HepG2 (cell line): ENCODE data around the gene RAD51. TPM values are rescaled to one million over a fixed set of nuclear protein-coding genes. Genes with fewer than 3 reads are reported as not detected.

Source experiments
- ATF7 ChIP-seq, 2 experiments: fragments of 450-650 bp in 1 of 2; sonication (generic) in 1 of 2; formaldehyde crosslinking in 1 of 2; IDR thresholded peaks; 2 replicates each; pipeline versions ENCODE4 v1.4.0 to v1.6.1; 2016 to 2020; ENCODE audit warnings: antibody characterized with exemption in 1 of 2, mild to moderate bottlenecking in 1 of 2, missing genetic modification reagents in 1 of 2
- BRD4 ChIP-seq: sonication (generic); formaldehyde crosslinking; IDR thresholded peaks from 2 replicates; pipeline ENCODE4 v1.4.0; 2020; ENCODE audit warnings: missing genetic modification reagents
- CBX2 ChIP-seq, 2 experiments: fragments of 200-600 bp in 1 of 2; sonication (generic); formaldehyde crosslinking in 1 of 2; IDR thresholded peaks; 2 replicates each; pipeline versions ENCODE4 v1.7.0 to v1.8.1; 2018 to 2022; ENCODE audit warnings: low read depth in 2 of 2, low read length in 1 of 2, mild to moderate bottlenecking in 1 of 2, missing genetic modification reagents in 1 of 2
- CBX5 ChIP-seq: sonication (generic); formaldehyde crosslinking; IDR thresholded peaks from 2 replicates; pipeline ENCODE4 v1.4.0; 2020; ENCODE audit warnings: missing genetic modification reagents, borderline replicate concordance
- CENPT ChIP-seq: sonication (generic); formaldehyde crosslinking; IDR thresholded peaks from 2 replicates; pipeline ENCODE4 v1.8.0; 2022; ENCODE audit warnings: low read depth, mild to moderate bottlenecking, moderate library complexity, missing genetic modification reagents
- FLYWCH1 ChIP-seq: sonication (generic); formaldehyde crosslinking; IDR thresholded peaks from 2 replicates; pipeline ENCODE4 v1.8.1; 2023; ENCODE audit warnings: mild to moderate bottlenecking, missing genetic modification reagents
- HNRNPLL ChIP-seq: fragments of 200-400 bp; formaldehyde crosslinking; IDR thresholded peaks from 2 replicates; pipeline ENCODE4 v1.6.1; 2017; ENCODE audit warnings: mild to moderate bottlenecking, low read depth, low read length; ENCODE audit not compliant: poor library complexity, severe bottlenecking
- MAFK ChIP-seq, 2 experiments: IDR thresholded peaks in 1 of 2; conservative IDR thresholded peaks in 1 of 2; 2 replicates each; pipeline ENCODE4 v1.6.1; 2011; ENCODE audit warnings: improper control_type of control experiment in 2 of 2, low read length in 2 of 2
- MTF1 ChIP-seq: sonication (generic); formaldehyde crosslinking; IDR thresholded peaks from 2 replicates; pipeline ENCODE4 v1.5.0; 2020; ENCODE audit warnings: missing genetic modification reagents
- NR2F1 ChIP-seq, 2 experiments: fragments of 450-650 bp in 1 of 2; formaldehyde crosslinking in 1 of 2; IDR thresholded peaks; 2 replicates each; pipeline versions ENCODE4 v1.5.0 to v1.6.1; 2016 to 2020; ENCODE audit warnings: mild to moderate bottlenecking in 1 of 2, missing compliant biosample characterization in 1 of 2, missing genetic modification reagents in 1 of 2, moderate library complexity in 1 of 2
- SRY ChIP-seq: sonication (generic); formaldehyde crosslinking; IDR thresholded peaks from 2 replicates; pipeline ENCODE4 v1.8.0; 2022; ENCODE audit warnings: mild to moderate bottlenecking, missing genetic modification reagents
- ZBTB20 ChIP-seq: sonication (generic); formaldehyde crosslinking; IDR thresholded peaks from 2 replicates; pipeline ENCODE4 v1.8.1; 2023; ENCODE audit warnings: missing genetic modification reagents, low read depth, mild to moderate bottlenecking, borderline replicate concordance
- ZBTB42 ChIP-seq: sonication (generic); formaldehyde crosslinking; IDR thresholded peaks from 2 replicates; pipeline ENCODE4 v1.5.0; 2020; ENCODE audit warnings: mild to moderate bottlenecking, missing genetic modification reagents
- ZNF136 ChIP-seq: sonication (generic); formaldehyde crosslinking; IDR thresholded peaks from 2 replicates; pipeline ENCODE4 v1.8.1; 2022; ENCODE audit warnings: low read depth, mild to moderate bottlenecking, moderate library complexity, missing genetic modification reagents
- ZNF180 ChIP-seq: sonication (generic); formaldehyde crosslinking; IDR thresholded peaks from 2 replicates; pipeline ENCODE4 v1.4.0; 2020; ENCODE audit warnings: low read depth, missing genetic modification reagents, borderline replicate concordance
- ZNF205 ChIP-seq: IDR thresholded peaks from 2 replicates; pipeline ENCODE4 v1.6.1; 2018; ENCODE audit warnings: missing biosample characterization, missing genetic modification reagents
- ZNF256 ChIP-seq: sonication (generic); formaldehyde crosslinking; conservative IDR thresholded peaks from 2 replicates; pipeline ENCODE4 v1.4.0; 2020; ENCODE audit warnings: missing genetic modification reagents
- ZNF33B ChIP-seq: sonication (generic); formaldehyde crosslinking; IDR thresholded peaks from 2 replicates; pipeline ENCODE4 v1.5.1; 2020; ENCODE audit warnings: mild to moderate bottlenecking, missing genetic modification reagents
- ZNF34 ChIP-seq: sonication (generic); formaldehyde crosslinking; IDR thresholded peaks from 2 replicates; pipeline ENCODE4 v1.4.0; 2020; ENCODE audit warnings: mild to moderate bottlenecking, missing genetic modification reagents, borderline replicate concordance
- ZNF530 ChIP-seq: sonication (generic); formaldehyde crosslinking; IDR thresholded peaks from 2 replicates; pipeline ENCODE4 v1.5.0; 2020; ENCODE audit warnings: low read depth, mild to moderate bottlenecking, missing genetic modification reagents
- ZSCAN31 ChIP-seq: sonication (generic); formaldehyde crosslinking; IDR thresholded peaks from 2 replicates; pipeline ENCODE4 v1.5.0; 2020; ENCODE audit warnings: low read depth, mild to moderate bottlenecking, missing genetic modification reagents
- polyA plus RNA-seq, 8 experiments: library from polyadenylated mRNA; depleted of rRNA in 3 of 8; stranded (reverse) in 7 of 8; unstranded in 1 of 8; fragments of >200 nt; fragmentation: Illumina TruSeq in 4 of 8; extraction: Trizol in 4 of 8; gene quantifications; 2 replicates each; pipeline versions ENCODE4 v1.2.1 to v1.2.3, GENCODE V29; 2011 to 2016; ENCODE audit warnings: low read depth in 4 of 8, missing spikeins in 1 of 8, mixed read lengths in 1 of 8; ENCODE audit not compliant: insufficient read depth in 1 of 8
- total RNA-seq, 5 experiments: library from RNA; depleted of rRNA; stranded (reverse); fragments of >200 nt; fragmentation: Illumina TruSeq; extraction: Trizol; gene quantifications; 2 replicates each; pipeline ENCODE4 v1.2.3, GENCODE V29; 2016; ENCODE audit warnings: low read depth in 1 of 5
- TF ChIP-seq, protein P1 (sequence below): sonication (generic); formaldehyde crosslinking; IDR thresholded peaks from 2 replicates; pipeline ENCODE4 v1.4.0; 2020; ENCODE audit warnings: missing genetic modification reagents
- TF ChIP-seq, protein P2 (sequence below): fragments of 450-650 bp; IDR thresholded peaks from 2 replicates; pipeline ENCODE4 v1.6.1; 2016
- TF ChIP-seq, protein P3 (sequence below): sonication (generic); formaldehyde crosslinking; IDR thresholded peaks from 2 replicates; pipeline ENCODE4 v1.8.0; 2022; ENCODE audit warnings: missing genetic modification reagents, mild to moderate bottlenecking, inconsistent platforms, borderline replicate concordance

The RAD51 gene
- total and polyA plus RNA-seq, 2 of the 13 experiments (the other 11 are each of a cell fraction or from before 2014, with no cell fraction given), result 8.5 to 12.8 TPM

DNA sequence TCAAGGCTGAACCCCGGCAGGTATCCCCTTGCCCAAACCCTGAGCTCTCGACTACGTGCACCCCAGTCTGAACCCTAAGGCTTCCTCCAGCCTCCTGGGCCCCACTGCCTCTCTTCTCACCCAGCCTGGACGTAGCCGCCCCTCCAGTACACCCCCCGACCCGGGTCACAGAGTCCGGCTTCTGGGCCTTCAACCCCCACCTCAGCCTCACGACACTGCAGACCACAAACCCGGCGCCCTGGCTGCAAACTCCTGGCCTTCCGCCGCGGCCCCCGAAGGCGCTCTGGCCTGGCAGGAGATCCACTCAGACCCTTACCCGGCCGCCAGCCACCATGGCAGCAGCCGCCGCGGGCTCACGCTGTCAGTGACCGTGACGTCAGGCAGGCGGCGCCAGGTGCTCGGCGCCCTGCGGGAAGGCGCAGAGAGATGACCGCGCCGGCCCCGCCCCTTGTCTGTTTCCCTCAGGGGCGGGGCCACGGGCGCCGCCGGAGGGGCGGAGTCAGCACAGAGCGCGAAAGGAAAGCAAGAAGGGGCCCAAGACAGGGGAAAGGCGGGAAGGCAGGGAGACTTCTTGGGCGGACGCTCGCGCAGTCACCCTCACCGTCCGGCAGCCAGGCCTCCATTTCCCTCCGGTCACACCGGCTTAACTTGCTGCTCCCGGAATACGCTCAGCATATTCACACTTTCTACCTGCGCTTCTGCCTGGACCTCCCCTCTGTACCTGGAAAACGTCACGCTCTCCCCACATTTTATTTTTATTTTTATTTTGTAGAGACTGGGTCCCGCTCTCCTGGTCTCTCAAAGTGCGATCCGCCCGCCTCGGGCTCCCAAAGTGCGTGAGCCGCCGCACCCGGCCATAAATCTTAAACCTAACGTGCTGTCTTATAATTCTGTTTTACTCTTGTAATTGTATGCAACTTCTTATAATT is 60.2 kb downstream of the RAD51 start, which contains the start of gene RMDN3 (continued):
- TF ChIP-seq, protein P1, sequence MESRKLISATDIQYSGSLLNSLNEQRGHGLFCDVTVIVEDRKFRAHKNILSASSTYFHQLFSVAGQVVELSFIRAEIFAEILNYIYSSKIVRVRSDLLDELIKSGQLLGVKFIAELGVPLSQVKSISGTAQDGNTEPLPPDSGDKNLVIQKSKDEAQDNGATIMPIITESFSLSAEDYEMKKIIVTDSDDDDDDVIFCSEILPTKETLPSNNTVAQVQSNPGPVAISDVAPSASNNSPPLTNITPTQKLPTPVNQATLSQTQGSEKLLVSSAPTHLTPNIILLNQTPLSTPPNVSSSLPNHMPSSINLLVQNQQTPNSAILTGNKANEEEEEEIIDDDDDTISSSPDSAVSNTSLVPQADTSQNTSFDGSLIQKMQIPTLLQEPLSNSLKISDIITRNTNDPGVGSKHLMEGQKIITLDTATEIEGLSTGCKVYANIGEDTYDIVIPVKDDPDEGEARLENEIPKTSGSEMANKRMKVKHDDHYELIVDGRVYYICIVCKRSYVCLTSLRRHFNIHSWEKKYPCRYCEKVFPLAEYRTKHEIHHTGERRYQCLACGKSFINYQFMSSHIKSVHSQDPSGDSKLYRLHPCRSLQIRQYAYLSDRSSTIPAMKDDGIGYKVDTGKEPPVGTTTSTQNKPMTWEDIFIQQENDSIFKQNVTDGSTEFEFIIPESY (CRISPR knock-in tag), result no peak
- TF ChIP-seq BRD4 (0 out of 2 replicates have a peak, but pooled peaks have one; percentile 42), ZNF180 (CRISPR knock-in tag) (no peak), NR2F1 (CRISPR knock-in tag; IDR thresholded peaks at IDR 0.05) (no peak), ZBTB20 (CRISPR knock-in tag) (no peak), SRY (CRISPR knock-in tag) (no peak; the same call in 1 of the 2 replicates), CENPT (CRISPR knock-in tag) (no peak; the same call in 1 of the 2 replicates), ZNF205 (peak; percentile 48; the same call in 1 of the 2 replicates), ZNF33B (CRISPR knock-in tag) (no peak), ZSCAN31 (no peak; the same call in 1 of the 2 replicates), MTF1 (no peak), ZNF136 (CRISPR knock-in tag) (no peak), ATF7 (IDR thresholded peaks at IDR 0.05) (peak; percentile 39; the same call in 1 of the 2 replicates), ATF7 (CRISPR knock-in tag; IDR thresholded peaks at IDR 0.05) (peak; percentile 72; the same call in 1 of the 2 replicates), ZNF34 (CRISPR knock-in tag) (peak; percentile 78; the same call in 1 of the 2 replicates), MAFK (conservative IDR thresholded peaks at IDR 0.05 in 1 of 2, IDR thresholded peaks at IDR 0.05 in 1 of 2; ENCODE audit: low read length in 2 of 2) (no peak), FLYWCH1 (CRISPR knock-in tag) (no peak), HNRNPLL (peak; percentile 7), ZBTB42 (CRISPR knock-in tag) (no peak), CBX5 (CRISPR knock-in tag) (no peak), ZNF530 (CRISPR knock-in tag) (no peak), CBX2 (IDR thresholded peaks at IDR 0.05; ENCODE audit: low read depth, low read length) (no peak), CBX2 (CRISPR knock-in tag; IDR thresholded peaks at IDR 0.05; ENCODE audit: low read depth) (no peak), ZNF256 (CRISPR knock-in tag) (no peak; the same call in 1 of the 2 replicates)
- TF ChIP-seq, protein P2, sequence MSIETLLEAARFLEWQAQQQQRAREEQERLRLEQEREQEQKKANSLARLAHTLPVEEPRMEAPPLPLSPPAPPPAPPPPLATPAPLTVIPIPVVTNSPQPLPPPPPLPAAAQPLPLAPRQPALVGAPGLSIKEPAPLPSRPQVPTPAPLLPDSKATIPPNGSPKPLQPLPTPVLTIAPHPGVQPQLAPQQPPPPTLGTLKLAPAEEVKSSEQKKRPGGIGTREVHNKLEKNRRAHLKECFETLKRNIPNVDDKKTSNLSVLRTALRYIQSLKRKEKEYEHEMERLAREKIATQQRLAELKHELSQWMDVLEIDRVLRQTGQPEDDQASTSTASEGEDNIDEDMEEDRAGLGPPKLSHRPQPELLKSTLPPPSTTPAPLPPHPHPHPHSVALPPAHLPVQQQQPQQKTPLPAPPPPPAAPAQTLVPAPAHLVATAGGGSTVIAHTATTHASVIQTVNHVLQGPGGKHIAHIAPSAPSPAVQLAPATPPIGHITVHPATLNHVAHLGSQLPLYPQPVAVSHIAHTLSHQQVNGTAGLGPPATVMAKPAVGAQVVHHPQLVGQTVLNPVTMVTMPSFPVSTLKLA, result peak; percentile 67
- TF ChIP-seq, protein P3, sequence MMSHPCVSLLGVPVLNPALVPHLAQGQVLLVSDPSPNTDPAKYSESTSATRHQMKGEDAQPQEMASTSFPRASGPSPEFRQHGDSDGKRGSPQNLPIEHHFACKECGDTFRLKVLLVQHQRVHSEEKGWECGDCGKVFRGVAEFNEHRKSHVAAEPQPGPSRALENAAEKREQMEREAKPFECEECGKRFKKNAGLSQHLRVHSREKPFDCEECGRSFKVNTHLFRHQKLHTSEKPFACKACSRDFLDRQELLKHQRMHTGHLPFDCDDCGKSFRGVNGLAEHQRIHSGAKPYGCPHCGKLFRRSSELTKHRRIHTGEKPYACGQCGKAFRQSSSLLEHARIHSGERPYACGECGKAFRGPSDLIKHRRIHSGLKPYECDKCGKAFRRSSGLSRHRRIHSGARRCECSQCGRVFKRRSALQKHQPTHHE (CRISPR knock-in tag), result no peak
